ENCODE measurements around the gene LSM14A. TPM values are rescaled to one million over a fixed set of nuclear protein-coding genes. Genes with fewer than 3 reads are reported as not detected.
"Not testable (repeated sequence)": the region's sequence is repeated elsewhere in the genome, so short reads cannot be mapped to it uniquely, and the experiment has no call there.

LSM14A gene
- total RNA-seq, 1 experiment from 2014 or later = 33.5 TPM

DNA sequence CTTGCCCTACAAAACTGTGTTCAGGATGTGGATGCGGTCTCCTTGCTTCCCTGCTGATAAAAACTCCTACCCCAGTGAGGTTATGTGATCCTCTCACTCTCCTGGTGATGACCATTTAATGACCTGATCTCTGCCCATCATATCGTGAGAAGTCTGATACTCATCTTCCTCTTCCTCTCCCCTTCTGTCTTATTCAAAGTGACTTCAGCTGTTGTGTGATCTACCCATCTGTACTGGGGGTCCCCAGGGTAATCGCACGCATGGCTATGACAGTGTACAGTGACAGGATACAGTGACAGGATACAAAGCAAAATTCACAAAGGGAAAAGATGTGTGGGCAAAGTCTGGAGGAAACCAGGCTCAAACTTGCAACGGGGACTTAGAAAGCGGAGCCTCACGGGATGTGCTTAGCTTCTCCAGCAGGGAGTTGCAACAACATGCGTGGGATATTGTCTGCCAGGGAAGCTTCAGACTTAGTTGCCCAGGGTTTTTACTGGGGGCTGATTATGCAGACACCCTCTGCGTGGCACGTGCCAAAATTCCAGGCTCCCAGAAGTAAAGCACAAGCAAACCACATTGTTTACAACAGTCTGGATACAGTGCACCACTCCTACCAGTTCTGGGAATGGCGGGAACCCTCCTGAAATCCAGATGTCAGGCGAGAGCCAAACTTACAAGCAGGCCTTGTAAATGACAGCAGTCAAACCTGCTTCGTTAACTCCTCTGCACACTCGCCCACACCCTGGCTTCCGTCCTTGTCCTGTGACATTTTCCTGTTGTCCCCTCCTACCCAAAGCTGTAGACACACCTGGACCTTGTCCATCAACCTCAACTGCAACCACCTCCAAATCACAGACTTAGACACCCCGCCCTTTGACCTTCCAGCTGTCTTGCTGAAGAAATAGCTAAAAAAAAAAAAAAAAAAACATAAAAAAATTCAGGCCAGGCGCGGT, 64.0 kb downstream of the LSM14A start:
- in situ Hi-C loops (cut with HindIII; ENCODE audit: low pct_unique_long_range_greater_than_20kb, low sequenced_read_pairs) = no loop called here
- DNase-seq (ENCODE audit: low read depth, low spot score) = no peak

DNA sequence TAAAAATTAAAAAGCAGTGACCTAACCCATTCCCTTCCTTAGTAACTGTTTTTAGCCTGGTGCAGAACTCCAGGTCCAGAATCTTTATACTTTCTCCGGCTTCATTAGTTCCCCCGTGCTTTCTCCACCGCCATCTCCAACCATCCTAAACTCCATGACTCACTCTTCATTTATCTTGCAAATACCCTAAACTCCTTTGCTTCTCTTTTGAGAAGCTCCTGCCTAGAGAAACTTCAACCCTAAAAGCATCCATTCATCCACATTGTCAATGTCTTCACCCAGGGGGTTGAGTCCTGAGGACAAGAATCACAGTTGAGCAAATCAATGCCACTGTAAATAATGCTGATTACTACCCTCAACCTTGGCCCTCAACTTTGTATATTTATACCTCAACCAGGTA, 65.0 kb downstream of the LSM14A start:
- in situ Hi-C loops (cut with HindIII; ENCODE audit: low pct_unique_long_range_greater_than_20kb, low sequenced_read_pairs) = no loop called here

DNA sequence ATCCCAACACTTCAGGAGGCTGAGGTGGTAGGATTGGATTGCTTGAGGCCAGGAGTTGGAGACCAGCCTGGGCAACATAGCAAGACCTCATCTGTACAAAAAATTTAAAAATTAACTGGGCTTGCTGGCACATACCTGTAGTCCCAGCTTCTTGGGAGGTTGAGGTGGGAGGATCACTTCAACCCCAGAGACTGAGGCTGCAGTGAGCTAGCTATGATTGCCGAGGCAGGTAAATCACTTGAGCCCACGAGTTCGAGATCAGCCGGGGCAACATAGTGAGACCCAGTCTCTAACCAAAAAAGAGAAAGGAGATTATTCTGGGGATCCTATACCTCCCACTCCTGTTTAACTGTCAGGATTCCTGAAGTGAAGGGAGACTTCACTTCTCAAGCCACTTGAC, 65.6 kb downstream of the LSM14A start:
- in situ Hi-C loops (cut with HindIII; ENCODE audit: low pct_unique_long_range_greater_than_20kb, low sequenced_read_pairs) = no loop called here
- DNase-seq (ENCODE audit: low read depth, low spot score) = no peak

More for the DNA sequence above, 65.0 kb downstream of the LSM14A start:
- DNase-seq (ENCODE audit: low read depth, low spot score) = no peak

DNA sequence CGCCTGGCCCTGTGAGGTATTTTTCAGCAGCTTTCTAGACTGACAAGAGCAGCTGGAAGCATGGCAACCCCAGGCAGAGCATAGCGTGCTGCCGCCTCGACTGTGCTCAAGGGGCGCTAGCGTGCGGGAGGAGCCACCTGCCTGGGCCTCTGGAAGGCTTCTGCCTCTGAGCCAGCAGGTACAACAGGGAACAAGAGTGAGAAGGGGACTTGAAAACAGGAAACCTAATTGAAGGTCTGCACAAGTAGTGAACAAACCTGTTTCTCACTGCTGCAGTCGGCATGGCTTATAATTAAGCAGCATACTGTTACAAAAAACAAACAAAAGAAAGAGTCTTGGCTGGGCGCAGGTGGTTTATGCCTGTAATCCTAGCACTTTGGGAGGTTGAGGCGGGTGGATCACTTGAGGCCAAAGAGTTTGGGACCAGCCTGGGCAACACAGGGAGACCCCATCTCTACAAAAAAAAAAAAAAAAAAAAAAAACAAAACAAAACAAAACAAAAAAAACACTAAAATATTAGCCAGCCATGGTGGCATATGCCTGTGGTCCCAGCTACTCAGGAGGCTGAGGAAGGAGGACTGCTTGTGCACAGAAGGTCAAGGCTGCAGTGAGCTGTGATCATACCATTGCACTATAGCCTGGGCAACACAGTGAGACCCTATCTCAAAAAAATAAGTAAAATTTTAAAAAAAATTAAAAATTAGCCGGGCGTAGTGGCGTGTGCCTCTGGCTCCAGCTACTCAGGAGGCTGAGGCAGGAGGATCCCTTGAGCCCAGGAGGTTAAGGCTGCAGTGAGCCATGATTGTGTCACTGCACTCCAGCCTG, 69.4 kb downstream of the LSM14A start:
- DNase-seq (ENCODE audit: low read depth, low spot score) = peak; percentile 62
- in situ Hi-C loops (cut with HindIII; ENCODE audit: low pct_unique_long_range_greater_than_20kb, low sequenced_read_pairs) = no loop called here

DNA sequence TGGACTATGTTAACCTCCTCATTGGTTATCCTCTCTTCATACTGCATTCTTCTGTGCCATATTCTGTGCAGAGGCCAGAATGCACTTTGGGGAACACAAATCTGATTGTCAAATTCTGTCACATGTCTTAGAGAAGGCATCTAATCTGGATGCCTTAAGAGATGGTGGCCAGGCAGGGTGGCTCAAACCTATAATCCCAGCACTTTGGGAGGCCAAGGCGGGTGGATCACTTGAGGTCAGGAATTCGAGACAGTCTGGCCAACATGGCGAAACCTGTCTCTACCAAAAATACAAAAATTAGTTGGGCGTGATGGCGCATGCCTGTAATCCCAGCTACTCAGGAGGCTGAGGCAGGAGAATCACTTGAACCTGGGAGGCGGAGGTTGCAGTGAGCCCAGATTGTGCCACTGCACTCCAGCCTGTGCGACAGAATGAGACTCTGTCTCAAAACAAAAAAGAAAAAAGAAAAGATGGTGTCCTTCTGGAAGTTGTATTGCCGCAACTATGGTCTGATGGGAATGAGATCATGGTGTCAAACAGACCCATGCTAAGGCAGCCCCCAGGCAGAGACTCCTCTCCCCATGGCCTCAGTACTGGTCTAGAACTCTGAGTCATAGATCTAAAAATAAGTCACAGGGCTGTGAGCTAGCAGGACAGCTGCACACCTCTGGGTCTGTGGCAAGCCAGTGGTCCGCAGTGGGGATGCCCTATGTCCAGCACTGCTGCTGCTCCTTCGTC, 71.0 kb downstream of the LSM14A start:
- in situ Hi-C loops (cut with HindIII; ENCODE audit: low pct_unique_long_range_greater_than_20kb, low sequenced_read_pairs) = not testable (repeated sequence)
- DNase-seq (ENCODE audit: low read depth, low spot score) = peak; percentile 41

DNA sequence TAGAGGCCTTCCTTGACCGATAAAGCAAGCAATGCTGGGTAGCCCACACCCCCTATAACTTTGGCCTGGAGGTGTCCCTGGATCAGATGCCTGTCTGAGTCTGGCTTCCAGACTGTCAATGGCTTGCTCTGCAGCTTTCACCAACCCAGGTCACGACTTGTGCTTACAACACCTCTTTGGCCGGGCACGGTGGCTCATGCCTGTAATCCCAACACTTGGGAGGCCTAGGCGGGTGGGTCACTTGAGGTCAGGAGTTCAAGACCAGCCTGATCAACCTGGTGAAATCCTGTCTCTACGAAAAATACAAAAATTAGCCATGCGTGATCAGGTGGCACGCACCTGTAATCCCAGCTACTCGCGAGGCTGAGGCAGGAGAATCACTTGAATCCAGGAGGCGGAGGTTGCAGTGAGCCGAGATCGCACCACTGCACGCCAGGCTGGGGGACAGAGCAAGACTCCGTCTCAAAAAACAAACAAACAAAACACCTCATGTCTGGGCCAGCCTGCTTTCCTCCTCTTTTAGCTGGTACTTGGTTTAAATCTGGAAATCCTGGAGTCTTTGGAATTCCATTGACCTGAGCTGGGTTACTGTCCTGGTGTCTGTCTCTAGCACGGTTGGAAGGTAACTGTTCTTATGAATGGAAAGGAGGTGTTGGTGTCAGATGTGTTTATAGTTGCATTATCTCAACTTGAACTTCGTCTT, 71.7 kb downstream of the LSM14A start:
- in situ Hi-C loops (cut with HindIII; ENCODE audit: low pct_unique_long_range_greater_than_20kb, low sequenced_read_pairs) = no loop called here
- no peak for DNase-seq (ENCODE audit: low read depth, low spot score)

DNA sequence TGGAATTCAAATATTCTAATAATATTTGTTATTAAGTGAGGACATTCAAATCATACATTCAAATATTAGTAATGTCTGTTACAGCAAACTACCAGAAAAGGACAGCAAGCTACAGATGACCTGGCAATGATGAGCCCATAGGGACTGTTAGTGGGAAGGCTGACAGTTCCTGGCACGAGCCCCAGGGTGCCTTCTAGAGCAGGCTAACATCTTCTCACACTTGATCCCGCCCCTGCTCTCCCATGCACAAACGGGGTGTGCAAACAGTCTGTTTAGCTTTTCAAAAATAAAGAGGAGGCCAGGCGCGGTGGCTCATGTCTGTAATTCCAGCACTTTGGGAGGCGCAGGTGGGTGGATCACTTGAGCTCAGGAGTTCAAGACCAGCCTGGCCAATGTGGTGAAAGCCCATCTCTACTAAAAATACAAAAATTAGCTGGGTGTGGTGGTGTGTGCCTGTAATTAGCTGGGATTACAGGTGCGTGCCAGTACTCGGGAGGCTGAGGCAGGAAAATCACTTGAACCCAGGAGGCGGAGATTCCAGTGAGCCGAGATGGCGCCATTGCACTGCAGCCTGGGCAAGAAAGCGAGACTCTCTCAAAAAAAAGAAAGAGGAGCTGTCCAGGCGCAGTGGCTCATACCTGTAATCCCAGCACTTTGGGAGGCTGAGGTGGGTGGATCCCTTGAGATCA, 72.5 kb downstream of the LSM14A start:
- in situ Hi-C loops (cut with HindIII; ENCODE audit: low pct_unique_long_range_greater_than_20kb, low sequenced_read_pairs) = no loop called here
- no peak for DNase-seq (ENCODE audit: low read depth, low spot score)

DNA sequence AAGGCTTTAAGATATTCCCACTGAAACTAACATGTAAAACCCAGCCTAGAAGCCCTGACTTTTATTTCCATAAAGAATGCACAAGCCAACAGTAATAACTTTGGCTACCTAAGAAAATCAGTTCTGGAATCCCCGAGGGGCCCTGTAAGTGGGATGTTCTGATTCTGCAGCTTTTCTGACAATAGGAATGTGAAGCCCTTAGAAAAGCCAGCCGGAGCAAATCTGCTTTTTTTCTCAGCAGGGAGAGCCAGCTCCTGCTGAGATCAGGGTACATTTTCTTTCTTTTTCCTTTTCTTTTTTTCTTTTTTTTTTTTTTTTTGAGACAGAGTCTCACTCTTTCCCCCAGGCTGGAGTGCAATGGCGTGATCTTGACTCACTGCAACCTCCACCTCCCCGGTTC, 74.0 kb downstream of the LSM14A start:
- in situ Hi-C loops (cut with HindIII; ENCODE audit: low pct_unique_long_range_greater_than_20kb, low sequenced_read_pairs) = no loop called here
- no peak for DNase-seq (ENCODE audit: low read depth, low spot score)

DNA sequence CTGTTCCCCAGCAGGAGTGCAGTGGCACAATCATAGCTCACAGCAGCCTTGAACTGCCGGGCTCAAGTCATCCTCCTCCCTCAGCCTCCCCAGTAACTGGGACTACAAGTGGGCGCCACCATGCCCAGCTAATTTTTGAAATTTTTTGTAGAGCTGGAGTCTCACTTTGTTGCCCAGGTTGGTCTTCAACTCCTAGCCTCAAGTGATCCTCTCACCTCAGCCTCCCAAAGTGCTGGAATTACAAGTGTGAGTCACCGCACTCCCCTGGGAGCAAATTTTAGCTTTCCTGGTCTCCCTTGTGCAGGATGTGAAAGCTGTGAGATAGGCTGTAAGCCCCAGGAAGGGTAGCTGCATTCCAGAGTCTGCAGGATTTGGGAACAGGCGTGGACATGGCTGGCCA, 76.6 kb downstream of the LSM14A start:
- in situ Hi-C loops (cut with HindIII; ENCODE audit: low pct_unique_long_range_greater_than_20kb, low sequenced_read_pairs) = no loop called here
- DNase-seq (ENCODE audit: low read depth, low spot score) = no peak

DNA sequence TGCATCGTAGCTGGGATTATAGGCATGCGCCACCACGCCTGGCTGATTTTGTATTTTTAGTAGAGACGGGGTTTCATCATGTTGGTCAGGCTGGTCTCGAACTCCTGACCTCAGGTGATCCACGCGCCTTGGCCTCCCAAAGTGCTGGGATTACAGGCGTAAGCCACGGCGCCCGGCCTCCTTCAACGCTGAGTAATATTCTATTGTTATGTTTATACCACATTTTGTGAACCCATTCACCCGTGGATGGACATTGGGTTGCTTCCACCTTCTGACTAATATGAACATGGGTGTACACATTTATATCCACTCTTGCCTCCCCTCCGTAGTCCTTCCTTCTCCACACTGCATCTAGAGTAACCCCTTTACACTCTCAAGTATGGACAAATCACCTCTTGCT, 80.9 kb downstream of the LSM14A start:
- in situ Hi-C loops (cut with HindIII; ENCODE audit: low pct_unique_long_range_greater_than_20kb, low sequenced_read_pairs); DNase-seq (ENCODE audit: low read depth, low spot score): not testable (repeated sequence)

DNA sequence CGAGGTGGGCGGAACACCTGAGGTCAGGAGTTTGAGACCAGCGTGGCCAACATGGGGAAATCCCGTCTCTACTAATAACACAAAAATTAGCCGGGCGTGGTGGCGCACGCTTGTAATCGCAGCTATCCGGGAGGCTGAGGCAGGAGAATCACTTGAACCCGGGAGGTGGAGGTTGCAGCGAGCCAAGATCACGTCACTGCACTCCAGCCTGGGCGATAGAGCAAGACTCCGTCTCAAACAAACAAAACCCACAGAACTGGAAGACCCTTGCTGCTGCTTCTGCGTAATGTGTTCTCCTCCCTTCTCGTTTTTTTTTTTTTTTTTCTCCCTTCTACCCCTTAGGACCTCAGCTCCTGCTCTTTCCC, 81.4 kb downstream of the LSM14A start:
- in situ Hi-C loops (cut with HindIII; ENCODE audit: low pct_unique_long_range_greater_than_20kb, low sequenced_read_pairs) = not testable (repeated sequence)

DNA sequence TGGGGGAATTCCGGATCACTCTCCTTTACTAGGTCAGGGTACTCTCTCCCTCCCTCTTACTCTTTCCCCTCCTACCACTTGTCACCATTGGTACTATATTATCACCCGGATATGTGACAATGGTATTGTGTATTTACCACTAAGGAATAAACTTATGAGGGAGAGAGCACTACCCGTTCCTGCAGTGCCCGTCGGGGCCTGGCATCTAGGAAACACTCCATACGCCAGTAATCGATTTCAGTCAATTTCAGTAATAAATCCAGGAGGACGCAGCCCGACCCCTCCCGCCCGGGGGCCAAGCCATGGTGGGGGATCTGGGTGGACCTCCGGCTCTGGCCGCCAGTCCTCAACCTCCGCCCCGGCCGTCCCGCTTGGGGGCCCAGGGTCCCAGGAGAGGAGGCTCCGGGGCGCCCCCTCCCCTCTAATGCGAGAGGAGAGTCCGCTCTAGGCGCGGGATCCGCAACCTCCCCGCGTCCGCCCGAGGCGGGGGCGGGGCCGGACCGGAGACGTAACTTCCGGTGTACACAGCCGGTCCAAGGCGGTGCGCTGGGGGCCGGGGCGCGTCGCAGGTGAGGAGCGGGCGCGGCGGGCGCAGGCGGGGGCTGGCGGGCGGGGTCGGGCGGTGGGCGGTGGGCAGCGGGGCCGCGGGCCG, 81.9 kb downstream of the LSM14A start, which contains the start of gene GARRE1:
Gene GARRE1 (plus strand): TSS at position 509 of the 652 bp plus-strand sequence. CDS start 45,920 bp downstream, outside the sequence.
- in situ Hi-C loops (cut with HindIII; ENCODE audit: low pct_unique_long_range_greater_than_20kb, low sequenced_read_pairs) = no loop called here
- DNase-seq (ENCODE audit: low read depth, low spot score) = peak; percentile 54

More for the DNA sequence above, 81.4 kb downstream of the LSM14A start:
- not testable (repeated sequence) for DNase-seq (ENCODE audit: low read depth, low spot score)

DNA sequence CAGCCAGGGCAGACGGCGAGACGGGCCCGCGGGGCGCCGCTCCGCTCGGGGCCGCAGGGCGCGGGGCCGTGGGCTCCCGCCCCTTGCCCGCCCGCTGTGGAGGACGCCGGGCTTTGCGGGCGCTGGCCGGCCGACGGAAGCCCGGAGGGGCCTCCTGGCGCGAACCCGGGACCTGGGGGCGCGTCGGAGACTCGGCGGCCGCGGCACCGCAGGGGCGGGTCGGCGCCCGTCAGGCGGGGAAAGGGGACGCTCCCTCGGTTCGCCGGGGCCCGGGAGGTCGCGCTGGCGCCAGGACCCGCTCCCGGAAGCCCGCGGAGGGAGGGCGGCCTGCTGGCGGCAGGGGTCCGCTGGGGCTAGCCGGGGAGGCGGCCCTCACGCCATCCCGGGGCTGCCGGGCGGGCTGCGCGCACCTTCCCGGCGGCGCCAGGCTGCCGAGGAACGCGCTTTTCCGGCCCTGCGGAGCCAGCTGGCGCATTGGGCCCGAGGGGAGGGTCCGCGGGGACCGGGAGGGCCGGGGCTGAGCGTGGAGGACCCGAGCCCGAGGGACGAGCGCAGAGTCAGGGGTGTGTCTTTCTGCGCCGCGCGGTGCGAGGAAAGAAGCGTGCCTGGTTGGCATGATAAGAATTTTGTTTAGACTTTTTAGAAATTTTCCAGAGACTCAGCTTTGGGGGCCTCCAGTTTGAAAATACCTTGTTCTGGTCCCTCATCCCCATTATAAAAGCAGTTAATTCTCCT, 82.6 kb downstream of the LSM14A start:
- peak; percentile 44 for DNase-seq (ENCODE audit: low read depth, low spot score)
- in situ Hi-C loops (cut with HindIII; ENCODE audit: low pct_unique_long_range_greater_than_20kb, low sequenced_read_pairs) = no loop called here

DNA sequence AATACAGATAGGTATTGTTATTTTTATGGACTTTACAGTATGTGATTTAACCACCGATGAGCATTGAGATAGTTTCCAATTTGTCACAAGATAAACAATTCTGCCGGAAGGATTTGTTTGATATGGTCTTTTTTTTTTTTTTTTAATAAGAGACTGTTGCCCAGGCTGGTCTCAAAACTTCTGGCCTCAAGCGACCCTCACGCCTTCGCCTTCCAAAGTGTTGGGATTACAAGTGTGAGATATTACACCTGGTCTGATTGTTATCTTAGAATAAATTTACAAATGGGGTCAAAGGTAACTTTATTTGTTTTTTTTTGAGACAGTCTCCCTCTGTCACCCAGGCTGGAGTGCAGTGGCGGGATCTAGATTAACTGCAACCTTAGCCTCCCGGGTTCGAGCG, 83.2 kb downstream of the LSM14A start:
- in situ Hi-C loops (cut with HindIII; ENCODE audit: low pct_unique_long_range_greater_than_20kb, low sequenced_read_pairs) = no loop called here
- no peak for DNase-seq (ENCODE audit: low read depth, low spot score)

DNA sequence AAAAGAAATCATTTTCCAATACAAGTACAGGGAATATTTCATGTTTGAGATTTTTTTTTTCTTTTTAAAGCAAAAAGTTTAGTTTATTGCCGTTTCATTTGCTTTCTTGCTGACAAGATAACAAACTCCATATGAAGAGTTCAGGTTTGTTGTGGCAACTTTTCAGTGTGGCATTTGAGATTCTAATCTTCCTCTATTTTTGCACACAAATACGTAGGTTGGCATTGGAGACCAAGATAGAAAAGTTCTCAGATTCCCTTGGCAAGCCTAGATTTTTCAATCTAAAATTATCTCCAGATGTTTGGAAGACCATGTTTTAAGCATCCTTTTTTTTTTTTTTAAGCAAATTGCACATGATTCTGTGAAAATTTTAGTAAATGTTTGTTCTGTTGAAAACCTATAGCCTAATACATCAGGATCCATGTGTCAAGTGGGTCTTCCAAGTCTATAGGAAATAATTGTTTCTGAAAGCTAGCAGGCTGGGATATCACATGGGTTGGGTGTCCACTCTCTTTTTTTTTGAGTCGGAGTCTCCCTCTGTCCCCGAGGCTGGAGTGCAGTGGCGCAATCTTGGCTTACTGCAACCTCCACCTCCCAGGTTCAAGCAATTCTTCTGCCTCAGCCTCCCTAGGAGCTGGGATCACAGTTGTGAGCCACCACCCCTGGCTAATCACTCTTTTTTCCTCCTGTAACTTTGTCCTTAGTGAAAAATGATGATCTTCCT, 84.7 kb downstream of the LSM14A start:
- no peak for DNase-seq (ENCODE audit: low read depth, low spot score)
- in situ Hi-C loops (cut with HindIII; ENCODE audit: low pct_unique_long_range_greater_than_20kb, low sequenced_read_pairs) = no loop called here

Data from SK-MEL-5 (cell line).